Smooth muscle cell of the brain vasculature (primary cell): Measurements from ENCODE around the gene HBS1L.
"Not testable (repeated sequence)": the region's sequence is repeated elsewhere in the genome, so short reads cannot be mapped to it uniquely, and the experiment has no call there.

Source experiments
- DNase-seq: peaks from one replicate; pipeline ENCODE4 v3.0.0-alpha.2; 2012; ENCODE audit warnings: low read depth, low spot score

Gene HBS1L

DNA sequence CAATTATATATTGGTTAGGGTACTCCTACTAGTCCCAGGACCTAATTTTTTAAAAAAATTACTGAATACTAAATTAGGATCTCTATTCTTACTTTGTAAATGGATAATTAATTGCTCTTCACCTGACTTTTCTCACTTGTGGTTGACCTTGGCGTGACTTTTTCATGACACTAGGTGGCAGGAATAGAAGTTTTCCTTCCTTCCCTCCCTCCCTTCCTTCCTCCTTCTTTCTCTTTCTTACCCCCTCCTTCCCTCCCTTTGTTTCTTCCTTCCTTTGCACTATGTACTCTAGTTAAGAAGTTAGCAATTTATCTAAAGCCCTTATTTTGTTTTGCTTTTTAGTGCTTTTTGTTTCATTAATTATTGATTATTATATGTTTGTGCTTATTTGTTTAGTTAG, 20.4 kb upstream of the HBS1L start:
- no peak for DNase-seq

DNA sequence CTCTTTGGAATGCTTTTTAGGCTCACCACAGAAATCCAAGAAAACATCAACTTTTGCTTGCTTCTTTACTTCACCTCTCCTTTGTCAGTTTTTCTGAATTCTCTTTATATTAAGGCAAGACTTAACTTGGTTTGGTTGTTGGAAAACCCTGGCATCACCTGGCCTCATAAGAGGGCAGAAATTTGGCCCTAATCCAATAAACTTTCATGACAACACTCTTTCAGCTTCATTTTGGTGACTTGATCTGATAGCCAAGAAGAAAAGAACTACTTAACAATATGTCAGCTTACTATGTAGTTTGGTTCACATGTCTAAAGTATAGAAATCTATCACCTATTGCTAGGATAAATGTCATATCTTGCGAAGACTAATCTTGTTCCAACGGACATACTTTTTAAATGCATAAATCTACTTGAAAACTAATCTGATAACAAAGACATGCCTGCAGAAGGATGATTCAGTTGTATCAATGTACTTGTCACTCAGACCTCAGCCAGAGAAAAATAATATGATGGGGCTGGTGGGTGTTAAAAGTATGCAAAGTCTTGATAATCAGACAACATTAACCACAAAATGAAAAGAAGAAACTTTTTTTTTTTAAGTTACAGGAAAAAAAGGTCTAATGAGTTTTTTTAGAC, 19.3 kb upstream of the HBS1L start:
- DNase-seq: no peak

DNA sequence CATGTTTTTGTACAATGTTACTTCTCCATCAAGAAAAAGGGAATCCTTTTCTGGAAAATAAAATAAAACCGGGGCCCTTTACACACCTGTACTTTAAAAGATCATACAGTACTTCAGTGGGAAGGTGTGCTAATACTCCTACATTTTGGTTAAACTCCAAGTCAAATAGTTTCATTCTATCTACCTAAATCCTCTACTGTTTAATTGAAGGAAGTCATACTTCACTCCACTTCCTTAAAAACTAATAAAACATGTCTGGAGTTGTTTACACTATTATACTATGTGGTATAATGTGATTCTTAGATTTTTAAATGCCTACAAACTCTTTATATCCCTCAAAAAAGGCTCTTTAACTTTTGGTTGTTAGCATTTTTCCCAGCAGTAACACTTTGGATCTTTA, 18.6 kb upstream of the HBS1L start:
- DNase-seq: no peak

DNA sequence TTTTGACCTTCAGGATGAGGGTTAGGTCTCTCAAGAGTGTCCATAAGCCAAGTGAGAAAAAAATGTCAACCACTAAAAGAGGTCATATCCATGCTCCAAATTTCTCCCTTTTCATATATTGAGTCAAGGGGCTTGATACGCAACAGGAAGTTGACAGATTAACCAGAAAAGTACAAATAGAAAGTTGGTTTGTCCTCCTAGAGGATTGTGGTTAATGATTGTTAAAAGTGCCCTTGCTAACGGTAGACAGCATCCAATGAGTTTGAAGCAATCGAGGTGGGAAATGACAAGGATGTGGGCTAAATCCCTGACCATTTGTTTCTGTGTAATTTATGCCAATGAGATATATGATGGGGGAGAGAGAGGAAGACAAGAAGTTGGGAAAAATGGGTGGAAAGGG, 18.1 kb upstream of the HBS1L start:
- no peak for DNase-seq

DNA sequence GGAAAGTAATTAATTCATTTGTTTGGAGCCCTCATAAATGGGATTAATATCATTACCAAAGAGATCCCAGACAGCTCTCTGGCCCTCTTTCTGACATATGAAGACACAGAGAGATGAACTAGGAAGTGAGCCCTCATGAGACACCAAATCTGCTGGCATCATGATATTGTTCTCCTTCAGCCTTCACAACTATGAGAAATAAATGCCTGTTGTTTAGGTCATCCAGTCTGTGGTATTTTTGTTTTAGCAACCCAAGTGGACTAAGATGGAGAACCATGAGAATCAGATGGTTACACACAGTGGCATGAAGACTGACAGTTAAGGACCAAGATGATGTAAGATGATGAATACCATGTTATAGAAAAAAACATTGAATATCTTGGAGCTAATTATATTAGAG, 16.9 kb upstream of the HBS1L start:
- DNase-seq: no peak

DNA sequence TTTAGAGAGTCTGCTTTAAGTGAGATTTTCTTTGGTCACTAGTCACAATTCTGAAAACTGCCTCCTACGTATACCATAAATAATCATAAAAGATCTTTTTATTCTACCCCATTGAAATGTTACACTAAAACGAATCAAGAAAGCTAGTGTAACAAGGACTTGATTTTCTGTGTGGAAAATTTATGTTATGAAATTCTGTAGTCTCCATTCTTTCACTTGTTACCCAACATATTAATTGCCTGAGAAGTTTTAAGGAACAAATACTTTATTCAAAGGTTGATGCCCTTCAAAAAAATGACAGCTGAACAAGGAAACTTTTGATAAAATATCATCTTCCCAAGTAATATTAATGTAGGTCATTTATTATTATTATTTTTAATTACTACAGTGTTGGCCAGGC, 13.3 kb upstream of the HBS1L start:
- no peak for DNase-seq

DNA sequence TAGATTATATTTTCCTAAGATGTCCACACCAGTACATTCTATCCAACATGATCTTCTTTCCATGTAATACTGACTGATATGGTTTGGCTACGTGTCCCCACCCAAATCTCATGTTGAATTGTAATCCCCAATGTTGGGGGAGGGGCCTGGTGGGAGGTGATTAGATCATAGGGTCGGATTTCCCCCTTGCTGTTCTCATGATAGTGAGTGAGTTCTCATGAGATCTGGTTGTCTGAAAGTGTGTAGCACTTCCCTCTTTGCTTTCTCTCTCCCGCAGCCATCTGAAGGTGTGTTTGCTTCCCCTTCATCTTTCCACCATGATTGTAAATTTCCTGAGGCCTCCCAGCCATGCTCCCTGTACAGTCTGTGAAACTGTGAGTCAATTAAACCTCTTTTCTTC, 12.2 kb upstream of the HBS1L start:
- DNase-seq: no peak

DNA sequence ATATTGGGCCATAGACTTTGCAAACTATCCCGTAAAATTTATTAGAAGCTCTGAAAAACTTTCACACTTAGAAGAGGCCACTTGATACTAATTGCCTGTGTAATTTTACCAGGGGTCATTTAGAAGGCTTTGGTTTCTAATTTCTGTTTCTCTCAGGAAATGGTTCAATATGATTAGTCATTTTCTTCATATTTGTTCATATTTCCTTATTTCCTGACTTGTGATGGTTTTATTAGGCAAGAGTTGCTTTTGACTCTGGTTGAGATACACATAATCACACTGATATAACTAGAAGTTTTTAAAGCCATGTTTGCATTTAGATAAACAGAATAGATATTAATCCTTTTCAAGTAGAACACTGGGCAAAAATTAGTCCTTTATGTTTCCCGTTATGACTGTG, 11.8 kb upstream of the HBS1L start:
- no peak for DNase-seq

DNA sequence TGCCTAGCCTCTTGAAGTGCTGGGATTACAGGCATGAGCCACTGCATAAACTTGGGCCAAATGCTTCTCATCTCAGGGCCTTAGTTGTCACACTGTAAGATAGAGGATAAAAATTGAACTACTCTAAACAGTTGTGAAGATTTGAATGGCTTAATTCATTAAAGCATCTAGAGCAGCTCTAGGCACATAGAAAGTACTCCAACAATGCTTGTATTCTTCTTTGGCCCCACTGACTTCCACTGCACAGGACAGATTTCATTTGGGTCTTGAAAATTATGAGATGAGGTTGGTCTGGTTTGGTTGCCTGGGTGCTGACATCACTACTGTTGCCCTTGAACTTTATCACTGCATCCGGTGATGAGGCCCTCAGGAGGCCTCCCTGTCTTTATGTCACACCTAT, 10.0 kb upstream of the HBS1L start:
- no peak for DNase-seq

DNA sequence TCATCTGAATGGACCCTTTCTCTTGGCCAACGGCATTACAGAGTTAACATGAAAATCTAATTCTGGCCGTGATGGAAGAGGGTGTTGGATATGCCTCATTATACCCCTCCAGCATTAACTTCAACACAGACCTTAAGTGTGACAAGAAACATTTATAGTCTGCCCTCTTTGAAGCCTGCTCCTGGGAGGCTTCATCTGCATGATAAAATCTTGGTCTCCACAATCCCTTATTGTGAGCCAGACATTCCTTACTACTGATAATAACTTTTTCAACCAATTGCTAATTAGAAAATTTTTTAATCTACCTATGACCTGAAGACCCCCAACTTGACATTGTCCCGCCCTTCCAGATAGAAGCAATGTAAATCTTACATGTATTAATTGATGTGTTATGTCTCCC, 9.3 kb upstream of the HBS1L start:
- DNase-seq: no peak

DNA sequence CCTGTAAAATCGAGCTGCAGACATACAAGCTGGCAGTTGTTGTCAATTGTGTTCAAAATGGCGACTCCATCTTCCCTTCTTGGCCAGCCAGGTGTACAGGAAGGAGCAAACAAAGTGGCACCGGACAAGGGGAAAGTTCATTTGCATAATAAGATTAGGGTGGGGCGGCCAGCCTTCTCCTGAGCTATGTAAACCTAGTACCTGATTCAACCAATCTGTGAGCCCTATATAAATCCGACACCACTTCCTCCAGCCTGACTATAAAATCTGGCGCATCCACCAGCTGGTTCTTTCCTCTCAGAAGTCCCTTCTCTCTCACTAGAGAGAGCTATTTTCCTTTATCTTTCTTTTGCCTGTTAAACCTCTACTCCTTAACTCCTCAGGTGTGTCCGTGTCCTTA, 8.1 kb upstream of the HBS1L start:
- no peak for DNase-seq

DNA sequence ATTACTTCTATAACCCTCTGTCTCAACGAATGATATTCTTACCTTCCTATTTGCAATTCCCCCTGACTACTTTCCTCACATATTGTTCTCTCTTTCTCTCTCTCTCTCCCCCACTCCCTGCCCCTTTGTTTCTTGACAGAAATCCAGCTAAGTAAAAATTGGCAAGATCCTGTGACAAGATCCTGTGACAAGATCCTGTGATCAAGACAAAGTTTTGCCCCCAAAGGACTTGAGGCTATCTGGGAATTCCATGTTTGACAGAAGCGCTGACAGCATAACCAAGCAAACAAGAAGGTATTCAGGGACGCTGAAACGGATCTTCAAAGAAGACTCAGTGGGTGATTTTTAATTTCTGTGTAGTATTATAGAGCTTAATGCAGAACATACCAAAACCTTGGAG, 5.5 kb upstream of the HBS1L start:
- no peak for DNase-seq

DNA sequence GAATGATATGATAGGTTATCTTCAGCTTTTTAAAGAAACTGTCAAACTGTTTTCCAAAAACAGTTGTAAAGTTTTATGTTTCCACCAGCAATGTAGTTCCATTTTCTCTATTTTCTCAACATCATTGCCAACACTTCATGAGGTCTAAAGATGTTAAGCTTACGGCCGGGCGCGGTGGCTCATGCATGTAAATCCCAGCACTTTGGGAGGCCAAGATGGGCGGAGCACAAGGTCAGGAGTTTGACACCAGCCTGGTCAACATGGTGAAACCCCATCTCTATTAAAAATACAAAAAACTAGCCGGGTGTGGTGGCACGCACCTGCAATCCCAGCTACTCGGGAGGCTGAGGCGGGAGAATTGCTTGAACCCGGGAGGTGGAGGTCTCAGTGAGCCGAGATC, 3.7 kb upstream of the HBS1L start:
- not testable (repeated sequence) for DNase-seq

DNA sequence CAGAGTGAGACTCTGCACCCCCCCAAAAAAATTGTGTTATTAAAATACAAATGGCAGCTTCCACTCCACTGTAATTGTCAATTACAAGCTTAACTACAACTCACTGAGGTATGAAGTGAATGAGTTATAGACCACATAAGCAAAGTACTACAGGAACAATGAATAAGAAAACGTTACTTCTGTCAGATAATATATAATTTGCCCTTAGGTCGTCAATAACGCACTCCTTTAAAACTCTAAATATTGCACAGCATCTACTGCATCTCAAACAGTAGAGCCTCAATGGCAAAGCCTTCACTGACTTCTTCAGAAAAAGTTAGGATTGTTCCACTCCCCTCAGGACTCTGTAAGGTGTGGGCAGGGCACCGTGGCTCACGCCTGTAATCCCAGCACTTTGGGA, 2.0 kb upstream of the HBS1L start:
- no peak for DNase-seq

DNA sequence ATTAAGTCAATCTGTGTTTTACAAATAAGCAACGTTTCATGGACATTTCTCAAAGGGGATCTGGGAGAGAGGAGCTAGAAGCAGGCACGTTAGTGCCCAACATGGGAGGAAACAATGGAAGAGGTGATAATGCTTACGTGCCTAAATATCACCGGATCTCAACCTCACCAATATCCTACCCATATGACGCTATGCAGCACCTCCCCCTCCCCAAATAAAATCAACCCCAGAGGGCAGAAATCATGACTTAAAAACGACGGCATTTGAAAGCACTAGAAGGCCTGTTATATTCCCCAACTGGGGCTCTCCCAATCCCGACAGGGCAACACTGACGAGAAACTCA, 425 bp downstream of the HBS1L start:
- no peak for DNase-seq

DNA sequence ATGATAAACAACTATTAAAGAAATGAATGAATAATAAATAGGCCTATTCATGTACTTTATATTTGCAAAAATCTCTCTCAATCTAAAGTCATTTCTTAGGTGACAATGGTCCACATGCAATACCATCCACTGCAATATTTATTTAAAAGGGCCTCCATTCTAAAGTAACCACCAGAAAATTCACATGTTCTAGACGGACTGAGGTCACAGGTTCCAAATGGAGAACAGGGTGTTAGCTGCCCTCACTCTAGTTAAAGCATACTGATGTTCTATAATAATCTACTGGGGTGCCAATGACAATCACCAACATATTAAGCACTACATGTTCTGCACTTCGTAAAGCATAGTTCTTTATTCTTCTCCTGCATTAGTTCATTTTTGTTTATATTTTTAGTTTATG, 1.2 kb downstream of the HBS1L start:
- DNase-seq: no peak

DNA sequence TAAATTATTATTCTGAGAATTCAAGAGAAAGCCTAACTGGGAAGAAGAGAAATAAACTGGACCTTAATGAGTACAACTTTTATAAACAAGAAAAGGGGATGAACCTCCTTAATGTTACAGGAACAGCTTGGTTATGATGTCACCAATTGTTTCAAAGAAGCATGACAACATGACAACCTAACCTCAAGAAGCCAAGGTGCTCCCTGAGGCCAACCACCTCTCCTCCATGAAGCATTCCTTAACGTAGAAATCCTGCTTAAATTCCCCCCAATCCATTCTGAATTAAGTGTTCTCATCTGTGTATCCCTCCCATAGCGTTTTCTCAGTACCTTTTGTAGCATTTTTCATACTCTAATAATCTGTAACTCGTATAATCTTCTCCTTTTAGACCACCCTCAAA, 1.7 kb downstream of the HBS1L start:
- DNase-seq: no peak

DNA sequence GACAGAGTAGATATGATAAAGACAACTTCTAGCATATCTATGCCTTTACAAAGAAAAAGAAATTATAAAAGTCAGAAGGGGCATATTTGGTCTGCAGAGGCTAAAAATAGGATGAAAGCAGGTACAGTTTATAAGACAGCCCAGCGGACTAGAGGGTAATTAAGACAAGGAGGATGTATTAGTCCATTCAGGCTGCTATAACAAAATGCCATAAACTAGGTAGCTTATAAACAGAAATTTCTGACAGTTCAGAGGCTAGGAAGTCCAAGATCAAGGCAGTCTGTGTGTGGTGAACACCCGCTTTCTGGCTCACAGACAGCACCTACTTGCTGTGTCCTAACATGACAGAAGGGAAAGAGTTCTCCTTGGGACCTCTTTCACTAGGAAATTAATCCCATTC, 5.7 kb downstream of the HBS1L start:
- DNase-seq: no peak

DNA sequence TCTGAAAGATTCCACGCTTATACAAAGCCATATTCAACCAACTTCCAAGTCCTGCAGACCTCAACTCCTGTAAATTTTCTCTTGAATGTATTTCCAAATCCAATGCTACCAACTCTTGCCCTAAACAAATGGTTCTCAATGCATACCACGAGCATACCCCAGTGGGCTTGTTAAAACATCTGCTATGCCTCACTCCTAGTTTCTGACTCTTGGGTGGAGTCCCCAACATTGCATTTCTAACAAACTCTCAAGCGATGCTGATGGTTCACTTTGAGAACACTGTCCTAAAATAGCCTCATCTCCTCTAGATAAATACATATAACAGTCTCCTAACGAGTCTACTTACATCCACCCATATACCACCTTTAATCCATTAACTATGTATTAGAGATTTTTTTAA, 7.3 kb downstream of the HBS1L start:
- DNase-seq: no peak

DNA sequence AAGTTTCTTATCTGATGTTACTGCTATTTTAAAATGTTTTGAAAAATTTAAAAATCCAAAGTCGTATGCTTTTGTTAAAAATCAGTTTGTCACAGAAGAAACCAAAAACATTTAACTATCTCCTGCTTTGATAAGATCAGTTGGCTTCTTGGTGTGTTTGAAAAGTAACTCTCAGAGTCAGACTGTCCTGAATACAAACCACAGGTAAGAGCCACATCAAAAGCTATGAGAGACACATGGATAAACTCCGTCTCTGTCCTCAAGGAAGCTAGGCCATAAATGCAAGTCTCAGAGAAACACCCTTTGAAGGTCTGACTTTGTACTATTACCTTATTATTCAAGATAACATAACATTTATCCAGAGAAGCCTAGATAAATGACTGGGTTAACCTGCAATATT, 7.7 kb downstream of the HBS1L start:
- no peak for DNase-seq

DNA sequence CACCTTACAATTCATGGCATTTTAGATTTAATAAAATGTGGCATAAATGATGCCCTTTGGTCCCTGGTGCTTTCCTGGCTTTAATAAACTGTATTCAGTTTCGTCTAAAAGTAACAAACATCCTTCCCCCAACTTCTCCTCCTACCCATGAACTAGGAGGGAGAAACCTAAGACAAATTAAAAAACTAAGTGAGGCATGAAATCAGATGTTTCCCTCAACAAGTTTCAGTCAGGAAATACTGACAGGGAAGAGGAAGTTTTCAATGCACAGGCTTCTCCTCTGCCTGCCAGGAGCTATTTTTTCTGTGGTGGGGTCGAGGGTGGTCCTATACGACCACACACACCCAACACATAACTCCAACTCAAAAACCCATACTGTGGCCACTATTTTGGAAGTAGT, 10.0 kb downstream of the HBS1L start:
- DNase-seq: no peak

DNA sequence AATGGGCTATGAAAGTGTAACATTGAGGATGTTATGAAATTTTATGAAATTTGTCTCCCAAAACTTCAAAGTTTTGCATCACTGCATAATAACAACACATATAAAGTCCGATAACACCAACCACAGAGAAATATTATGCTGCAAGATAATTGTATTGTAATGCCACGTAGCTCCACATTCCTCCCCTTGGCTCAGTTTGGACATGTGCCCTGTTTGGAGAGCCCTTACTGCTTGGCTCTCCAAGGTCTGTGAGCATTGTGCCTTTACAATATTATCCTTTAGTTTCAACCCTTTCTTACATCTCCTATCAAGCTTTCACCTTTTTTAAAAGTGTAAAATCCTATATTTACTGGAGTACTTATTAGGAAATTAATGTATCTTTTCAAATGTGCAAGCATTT, 10.8 kb downstream of the HBS1L start:
- DNase-seq: no peak

DNA sequence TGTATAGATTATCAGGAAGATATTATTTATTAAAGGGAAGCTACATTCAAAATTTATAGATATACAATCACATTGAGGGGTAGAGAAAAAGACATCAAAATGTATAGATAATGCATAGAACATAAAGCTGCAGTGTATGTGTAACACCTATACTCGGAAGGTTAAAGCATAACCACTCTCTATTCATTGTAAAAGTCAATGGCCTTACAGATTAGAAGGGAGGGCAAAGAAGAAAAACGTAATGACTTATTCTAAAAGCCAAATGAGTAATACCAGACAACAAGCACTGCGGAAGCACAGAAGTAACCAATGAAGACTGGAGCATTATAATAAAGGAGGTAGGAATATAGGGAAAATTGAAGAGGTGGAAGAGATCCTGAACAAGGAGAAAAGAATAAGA, 11.3 kb downstream of the HBS1L start:
- no peak for DNase-seq

DNA sequence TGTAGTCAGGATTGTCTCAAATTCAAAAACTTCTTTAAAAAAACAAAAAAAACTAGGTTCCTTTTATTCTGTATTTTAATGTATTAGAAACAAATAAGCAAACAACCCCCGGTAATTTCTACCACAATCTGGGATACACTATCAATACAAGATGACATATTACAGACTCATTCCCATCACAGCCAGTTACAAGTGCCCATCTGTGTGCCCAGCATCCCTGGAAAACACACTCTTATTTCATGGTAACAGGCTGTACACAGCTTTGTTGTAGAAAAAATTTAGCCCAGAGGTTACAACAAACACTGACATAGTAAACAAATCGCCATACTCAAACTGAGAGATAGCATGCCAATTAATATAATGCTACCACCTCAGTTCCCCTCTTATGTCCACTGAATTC, 16.3 kb downstream of the HBS1L start:
- no peak for DNase-seq

DNA sequence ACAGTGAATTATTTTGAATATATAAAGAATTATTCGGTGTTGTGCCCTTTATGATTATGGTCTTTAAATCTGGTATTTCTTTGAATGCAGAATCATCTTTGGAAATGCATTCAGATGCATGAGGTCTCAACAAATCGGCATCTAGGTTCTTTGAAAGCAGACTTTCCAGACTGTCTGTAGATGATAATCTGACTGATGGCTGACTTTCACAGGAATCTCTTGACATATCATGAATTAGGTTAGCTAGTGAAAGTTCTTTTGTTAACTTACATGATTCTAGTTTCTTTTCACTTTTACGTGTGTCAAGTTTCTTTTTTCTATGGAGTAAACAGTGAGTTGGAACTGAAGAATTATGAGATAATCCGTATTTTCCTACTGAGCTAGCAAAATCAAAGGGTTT, 17.1 kb downstream of the HBS1L start:
- no peak for DNase-seq
